H1 (cell line): ENCODE measurements around the gene UQCR10. TPM values are rescaled to one million over a fixed set of nuclear protein-coding genes. Genes with fewer than 3 reads are reported as not detected.

Experiments used
- JUND ChIP-seq: IDR thresholded peaks from 2 replicates; pipeline ENCODE4 v1.6.1; 2011; ENCODE audit warnings: mild to moderate bottlenecking, improper control_type of control experiment, low read length
- ZNF274 ChIP-seq: IDR thresholded peaks from 2 replicates; pipeline ENCODE4 v1.7.0; 2012; ENCODE audit warnings: low read length, borderline replicate concordance; ENCODE audit errors: extremely low read depth
- polyA plus RNA-seq, 7 experiments: library from polyadenylated mRNA; depleted of rRNA in 3 of 7; stranded (reverse) in 5 of 7; unstranded in 2 of 7; fragments of >200 nt in 5 of 7; fragments of 200-250 nt in 2 of 7; gene quantifications; 1 replicate in 5 of 7; 2 replicates in 1 of 7; 4 replicates in 1 of 7; pipeline versions ENCODE4 v1.2.1 to v1.2.3, GENCODE V29; 2011 to 2013; ENCODE audit warnings: missing spikeins in 2 of 7, mixed read lengths in 2 of 7
- total RNA-seq: library from RNA; stranded (reverse); fragmentation: NEBNext Ultra II Directional; extraction: Animal tissue kit (Norgen Biotek cat#: 25700); gene quantifications from 2 replicates; pipeline ENCODE4 v1.2.1, GENCODE V29; 2021
- TF ChIP-seq, protein P1 (sequence below): fragments of 300-600 bp; sonication (generic); IDR thresholded peaks from 2 replicates; pipeline ENCODE4 v1.7.1; 2012; ENCODE audit warnings: low read length, moderate library complexity, mild to moderate bottlenecking, inconsistent platforms; ENCODE audit not compliant: insufficient replicate concordance

Gene UQCR10
- total and polyA plus RNA-seq, 2 of the 8 experiments (the other 6 are each of a cell fraction or from before 2014, with no cell fraction given): 102 to 260 TPM

DNA sequence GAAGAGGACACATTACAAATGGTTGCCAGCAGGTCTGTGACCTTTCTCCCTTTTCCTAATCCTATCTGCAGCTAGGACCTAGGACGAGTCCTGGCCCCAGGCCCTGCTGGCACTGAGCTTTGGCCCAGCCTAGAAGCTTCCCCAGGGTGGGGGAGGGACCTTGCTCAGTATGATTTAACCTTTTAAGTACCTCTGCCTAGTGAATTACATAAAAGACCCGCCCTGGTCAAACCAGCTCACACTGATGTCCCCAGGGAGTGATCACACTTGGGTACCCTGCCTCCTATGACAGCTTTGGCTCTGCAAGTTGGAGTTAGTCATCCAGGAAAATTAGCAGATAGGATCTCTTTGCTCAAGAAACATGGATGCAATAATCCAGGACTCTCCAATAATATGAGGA, 49.0 kb downstream of the UQCR10 start (continued):
- TF ChIP-seq, protein P1, sequence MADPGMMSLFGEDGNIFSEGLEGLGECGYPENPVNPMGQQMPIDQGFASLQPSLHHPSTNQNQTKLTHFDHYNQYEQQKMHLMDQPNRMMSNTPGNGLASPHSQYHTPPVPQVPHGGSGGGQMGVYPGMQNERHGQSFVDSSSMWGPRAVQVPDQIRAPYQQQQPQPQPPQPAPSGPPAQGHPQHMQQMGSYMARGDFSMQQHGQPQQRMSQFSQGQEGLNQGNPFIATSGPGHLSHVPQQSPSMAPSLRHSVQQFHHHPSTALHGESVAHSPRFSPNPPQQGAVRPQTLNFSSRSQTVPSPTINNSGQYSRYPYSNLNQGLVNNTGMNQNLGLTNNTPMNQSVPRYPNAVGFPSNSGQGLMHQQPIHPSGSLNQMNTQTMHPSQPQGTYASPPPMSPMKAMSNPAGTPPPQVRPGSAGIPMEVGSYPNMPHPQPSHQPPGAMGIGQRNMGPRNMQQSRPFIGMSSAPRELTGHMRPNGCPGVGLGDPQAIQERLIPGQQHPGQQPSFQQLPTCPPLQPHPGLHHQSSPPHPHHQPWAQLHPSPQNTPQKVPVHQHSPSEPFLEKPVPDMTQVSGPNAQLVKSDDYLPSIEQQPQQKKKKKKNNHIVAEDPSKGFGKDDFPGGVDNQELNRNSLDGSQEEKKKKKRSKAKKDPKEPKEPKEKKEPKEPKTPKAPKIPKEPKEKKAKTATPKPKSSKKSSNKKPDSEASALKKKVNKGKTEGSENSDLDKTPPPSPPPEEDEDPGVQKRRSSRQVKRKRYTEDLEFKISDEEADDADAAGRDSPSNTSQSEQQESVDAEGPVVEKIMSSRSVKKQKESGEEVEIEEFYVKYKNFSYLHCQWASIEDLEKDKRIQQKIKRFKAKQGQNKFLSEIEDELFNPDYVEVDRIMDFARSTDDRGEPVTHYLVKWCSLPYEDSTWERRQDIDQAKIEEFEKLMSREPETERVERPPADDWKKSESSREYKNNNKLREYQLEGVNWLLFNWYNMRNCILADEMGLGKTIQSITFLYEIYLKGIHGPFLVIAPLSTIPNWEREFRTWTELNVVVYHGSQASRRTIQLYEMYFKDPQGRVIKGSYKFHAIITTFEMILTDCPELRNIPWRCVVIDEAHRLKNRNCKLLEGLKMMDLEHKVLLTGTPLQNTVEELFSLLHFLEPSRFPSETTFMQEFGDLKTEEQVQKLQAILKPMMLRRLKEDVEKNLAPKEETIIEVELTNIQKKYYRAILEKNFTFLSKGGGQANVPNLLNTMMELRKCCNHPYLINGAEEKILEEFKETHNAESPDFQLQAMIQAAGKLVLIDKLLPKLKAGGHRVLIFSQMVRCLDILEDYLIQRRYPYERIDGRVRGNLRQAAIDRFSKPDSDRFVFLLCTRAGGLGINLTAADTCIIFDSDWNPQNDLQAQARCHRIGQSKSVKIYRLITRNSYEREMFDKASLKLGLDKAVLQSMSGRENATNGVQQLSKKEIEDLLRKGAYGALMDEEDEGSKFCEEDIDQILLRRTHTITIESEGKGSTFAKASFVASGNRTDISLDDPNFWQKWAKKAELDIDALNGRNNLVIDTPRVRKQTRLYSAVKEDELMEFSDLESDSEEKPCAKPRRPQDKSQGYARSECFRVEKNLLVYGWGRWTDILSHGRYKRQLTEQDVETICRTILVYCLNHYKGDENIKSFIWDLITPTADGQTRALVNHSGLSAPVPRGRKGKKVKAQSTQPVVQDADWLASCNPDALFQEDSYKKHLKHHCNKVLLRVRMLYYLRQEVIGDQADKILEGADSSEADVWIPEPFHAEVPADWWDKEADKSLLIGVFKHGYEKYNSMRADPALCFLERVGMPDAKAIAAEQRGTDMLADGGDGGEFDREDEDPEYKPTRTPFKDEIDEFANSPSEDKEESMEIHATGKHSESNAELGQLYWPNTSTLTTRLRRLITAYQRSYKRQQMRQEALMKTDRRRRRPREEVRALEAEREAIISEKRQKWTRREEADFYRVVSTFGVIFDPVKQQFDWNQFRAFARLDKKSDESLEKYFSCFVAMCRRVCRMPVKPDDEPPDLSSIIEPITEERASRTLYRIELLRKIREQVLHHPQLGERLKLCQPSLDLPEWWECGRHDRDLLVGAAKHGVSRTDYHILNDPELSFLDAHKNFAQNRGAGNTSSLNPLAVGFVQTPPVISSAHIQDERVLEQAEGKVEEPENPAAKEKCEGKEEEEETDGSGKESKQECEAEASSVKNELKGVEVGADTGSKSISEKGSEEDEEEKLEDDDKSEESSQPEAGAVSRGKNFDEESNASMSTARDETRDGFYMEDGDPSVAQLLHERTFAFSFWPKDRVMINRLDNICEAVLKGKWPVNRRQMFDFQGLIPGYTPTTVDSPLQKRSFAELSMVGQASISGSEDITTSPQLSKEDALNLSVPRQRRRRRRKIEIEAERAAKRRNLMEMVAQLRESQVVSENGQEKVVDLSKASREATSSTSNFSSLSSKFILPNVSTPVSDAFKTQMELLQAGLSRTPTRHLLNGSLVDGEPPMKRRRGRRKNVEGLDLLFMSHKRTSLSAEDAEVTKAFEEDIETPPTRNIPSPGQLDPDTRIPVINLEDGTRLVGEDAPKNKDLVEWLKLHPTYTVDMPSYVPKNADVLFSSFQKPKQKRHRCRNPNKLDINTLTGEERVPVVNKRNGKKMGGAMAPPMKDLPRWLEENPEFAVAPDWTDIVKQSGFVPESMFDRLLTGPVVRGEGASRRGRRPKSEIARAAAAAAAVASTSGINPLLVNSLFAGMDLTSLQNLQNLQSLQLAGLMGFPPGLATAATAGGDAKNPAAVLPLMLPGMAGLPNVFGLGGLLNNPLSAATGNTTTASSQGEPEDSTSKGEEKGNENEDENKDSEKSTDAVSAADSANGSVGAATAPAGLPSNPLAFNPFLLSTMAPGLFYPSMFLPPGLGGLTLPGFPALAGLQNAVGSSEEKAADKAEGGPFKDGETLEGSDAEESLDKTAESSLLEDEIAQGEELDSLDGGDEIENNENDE: no peak
- TF ChIP-seq JUND: no peak
- no peak for TF ChIP-seq ZNF274
